Panc1 (cell line): Measurements from ENCODE around the gene MALL. TPM values are rescaled to one million over a fixed set of nuclear protein-coding genes. Genes with fewer than 3 reads are reported as not detected.
A peak's percentile ranks its signal among the peaks of the same experiment; 100 is the strongest.

ENCODE experiments used
- ATAC-seq: fragments of 200-7000 bp; cut with Tn5 transposase; 2 replicates; pipeline ENCODE4 v1.9.1; 2020; ENCODE audit warnings: mild to moderate bottlenecking, moderate library complexity
- BruUV-seq: library from RNA; stranded (reverse); fragments of 400-500 nt; replicated peaks from 2 replicates; lab custom pipeline; 2021; lab: Mats Ljungman, UMichigan
- CTCF ChIA-PET: fragments of 300-600 bp; sonication (Branson Sonifier 250); formaldehyde crosslinking; loops from one replicate; lab custom pipeline; 2022; ENCODE audit warnings: antibody characterized with exemption; lab: Charles Lee
- POLR2A ChIA-PET: fragments of 300-600 bp; sonication (Branson Sonifier 250); formaldehyde crosslinking; loops from one replicate; lab custom pipeline; 2022; ENCODE audit warnings: antibody characterized with exemption; lab: Charles Lee
- DNase-seq: peaks from one replicate; pipeline ENCODE4 v3.0.0-alpha.2; 2010; ENCODE audit warnings: low read depth, low spot score
- H3K27ac ChIP-seq: 2 replicates; pipeline ENCODE4 v1.5.1; 2011; ENCODE audit warnings: mild to moderate bottlenecking, low read length, inconsistent platforms
- H3K27me3 ChIP-seq: fragments of 200-500 bp; sonication (Bioruptor generic); 2 replicates; pipeline ENCODE4 v1.6.0; 2014; ENCODE audit warnings: low read length, inconsistent platforms; ENCODE audit not compliant: control insufficient read depth, insufficient read depth
- H3K36me3 ChIP-seq: fragments of 200-500 bp; sonication (Bioruptor generic); 2 replicates; pipeline ENCODE4 v1.5.1; 2014; ENCODE audit warnings: inconsistent platforms, mild to moderate bottlenecking, low read length, moderate library complexity; ENCODE audit not compliant: control insufficient read depth, insufficient read depth
- H3K4me1 ChIP-seq: 2 replicates; pipeline ENCODE4 v1.5.1; 2011; ENCODE audit warnings: inconsistent platforms, mild to moderate bottlenecking, low read length, moderate library complexity; ENCODE audit not compliant: control insufficient read depth, insufficient read depth
- H3K4me3 ChIP-seq, 2 experiments: 2 replicates each; pipeline ENCODE4 v1.5.1; 2011 to 2012; ENCODE audit warnings: low read depth in 2 of 2, low read length in 2 of 2, mild to moderate bottlenecking in 2 of 2, inconsistent platforms in 1 of 2, moderate library complexity in 1 of 2
- H3K9me3 ChIP-seq: fragments of 200-500 bp; sonication (Bioruptor generic); 2 replicates; pipeline ENCODE4 v1.5.1; 2014; ENCODE audit warnings: low read depth, mild to moderate bottlenecking, inconsistent platforms, low read length, moderate library complexity; ENCODE audit not compliant: control insufficient read depth, insufficient read depth
- POLR2AphosphoS5 ChIP-seq: IDR thresholded peaks from 2 replicates; pipeline ENCODE4 v1.6.1; 2012; ENCODE audit warnings: mild to moderate bottlenecking, low read depth, low read length, moderate library complexity
- REST ChIP-seq, 2 experiments: IDR thresholded peaks; 2 replicates each; pipeline ENCODE4 v1.6.1; 2011 to 2012; ENCODE audit warnings: low read depth in 2 of 2, control low read depth in 1 of 2, low read length in 1 of 2, mild to moderate bottlenecking in 1 of 2, moderate library complexity in 1 of 2; ENCODE audit not compliant: insufficient read depth in 1 of 2
- SIN3A ChIP-seq: IDR thresholded peaks from 2 replicates; pipeline ENCODE4 v1.6.1; 2012; ENCODE audit warnings: low read depth, mild to moderate bottlenecking, low read length, moderate library complexity, borderline replicate concordance; ENCODE audit not compliant: insufficient read depth
- TCF7L2 ChIP-seq: IDR thresholded peaks from 2 replicates; pipeline ENCODE4 v1.6.1; 2011; ENCODE audit warnings: mild to moderate bottlenecking, low read depth, low read length, inconsistent platforms
- in situ Hi-C: cut with HindIII; loops from 2 replicates; pipeline ENCODE4 v1.10.0; 2016; ENCODE audit warnings: low sequenced_read_pairs, low pct_unique_long_range_greater_than_20kb
- intact Hi-C: fragments of 100-400 bp; cut with micrococcal nuclease; formaldehyde crosslinking; loops from one replicate; pipeline ENCODE4 v1.10.0; 2022; ENCODE audit not compliant: unreplicated experiment
- total RNA-seq: library from RNA; stranded (reverse); gene quantifications from one replicate; pipeline ENCODE4 v1.2.1, GENCODE V29; 2021; ENCODE audit not compliant: unreplicated experiment
- TF ChIP-seq, protein P1 (sequence below): fragments of 450-650 bp; IDR thresholded peaks from 2 replicates; pipeline ENCODE4 v1.5.1; 2017; ENCODE audit warnings: mild to moderate bottlenecking

The MALL gene
- total RNA-seq, 1 experiment from 2014 or later, result 159 TPM

DNA sequence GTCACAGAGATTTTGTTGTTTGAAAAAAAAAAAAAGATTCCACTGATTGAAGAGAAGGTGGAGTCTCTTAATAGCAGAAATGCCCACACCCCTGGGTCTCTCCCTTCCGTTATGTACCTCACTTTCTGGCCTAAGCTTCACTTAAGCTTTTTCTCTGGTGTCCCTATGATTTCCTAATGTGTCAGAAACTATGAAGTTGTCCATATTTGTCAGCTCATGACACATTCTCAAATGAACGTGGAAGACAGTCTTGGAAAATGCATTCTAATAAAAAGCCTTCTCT is 5.4 kb upstream of the MALL start:
- no peak for ATAC-seq
- intact Hi-C loops, result no loop called here
- no peak for TF ChIP-seq POLR2AphosphoS5
- TF ChIP-seq TCF7L2, result no peak
- TF ChIP-seq, protein P1, sequence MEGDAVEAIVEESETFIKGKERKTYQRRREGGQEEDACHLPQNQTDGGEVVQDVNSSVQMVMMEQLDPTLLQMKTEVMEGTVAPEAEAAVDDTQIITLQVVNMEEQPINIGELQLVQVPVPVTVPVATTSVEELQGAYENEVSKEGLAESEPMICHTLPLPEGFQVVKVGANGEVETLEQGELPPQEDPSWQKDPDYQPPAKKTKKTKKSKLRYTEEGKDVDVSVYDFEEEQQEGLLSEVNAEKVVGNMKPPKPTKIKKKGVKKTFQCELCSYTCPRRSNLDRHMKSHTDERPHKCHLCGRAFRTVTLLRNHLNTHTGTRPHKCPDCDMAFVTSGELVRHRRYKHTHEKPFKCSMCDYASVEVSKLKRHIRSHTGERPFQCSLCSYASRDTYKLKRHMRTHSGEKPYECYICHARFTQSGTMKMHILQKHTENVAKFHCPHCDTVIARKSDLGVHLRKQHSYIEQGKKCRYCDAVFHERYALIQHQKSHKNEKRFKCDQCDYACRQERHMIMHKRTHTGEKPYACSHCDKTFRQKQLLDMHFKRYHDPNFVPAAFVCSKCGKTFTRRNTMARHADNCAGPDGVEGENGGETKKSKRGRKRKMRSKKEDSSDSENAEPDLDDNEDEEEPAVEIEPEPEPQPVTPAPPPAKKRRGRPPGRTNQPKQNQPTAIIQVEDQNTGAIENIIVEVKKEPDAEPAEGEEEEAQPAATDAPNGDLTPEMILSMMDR, result no peak
- TF ChIP-seq REST (IDR thresholded peaks at IDR 0.05; ENCODE audit: insufficient read depth in 1 of 2, low read depth in 2 of 2, low read length in 1 of 2), result no peak
- no peak for TF ChIP-seq SIN3A

DNA sequence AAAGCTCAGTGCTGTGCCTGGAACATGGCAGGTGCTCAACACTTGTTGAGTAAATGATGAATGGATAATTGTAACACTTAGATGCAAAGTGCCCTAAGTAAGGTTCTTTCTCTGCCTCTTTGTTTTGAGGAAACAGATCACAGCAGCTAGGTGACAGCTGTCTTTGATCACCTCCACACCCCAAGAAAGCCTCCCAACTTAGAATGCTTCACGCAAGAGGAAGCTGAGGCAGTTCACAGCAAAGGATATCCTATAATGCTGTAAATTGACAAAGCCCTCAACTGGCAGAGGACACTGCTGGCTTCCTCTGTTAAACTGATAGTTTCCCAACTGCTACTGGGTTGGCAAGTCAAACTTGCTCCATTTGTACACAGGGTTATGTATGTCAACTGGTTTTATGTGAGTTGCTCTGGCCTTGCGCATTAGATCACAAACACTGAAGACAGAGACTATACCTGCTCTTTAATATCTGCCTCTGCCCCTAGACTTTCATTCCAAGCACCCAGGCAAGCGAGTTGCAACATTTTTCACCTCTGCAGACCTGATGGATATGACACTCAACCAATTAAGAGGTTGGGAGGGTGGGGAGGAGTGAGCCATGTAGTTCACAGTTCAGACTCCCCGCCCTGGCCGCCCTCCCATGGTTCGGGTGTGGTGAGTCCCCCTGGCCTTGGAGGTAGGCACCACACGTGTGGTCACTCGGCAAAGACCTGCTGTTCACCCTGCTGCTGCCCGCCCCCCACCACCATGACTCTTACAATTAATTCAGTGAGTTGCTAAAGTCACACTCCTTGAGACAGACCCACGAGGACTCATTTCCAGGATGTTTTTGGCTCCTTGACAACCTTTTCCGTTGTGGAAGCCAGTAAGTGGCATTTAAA is 4.8 kb upstream of the MALL start:
- H3K36me3 ChIP-seq, result no peaks in the 10 kb centered on the region; the same call in 1 of the 2 replicates
- peaks cover 14% of the 10 kb centered on the region for H3K4me1 ChIP-seq
- H3K27ac ChIP-seq, result peak overlapping the region; percentile 65; the same call in 1 of the 2 replicates
- no peaks in the 10 kb centered on the region for H3K27me3 ChIP-seq
- CTCF ChIA-PET, result no interaction called here
- no TSS peak for BruUV-seq
- POLR2A ChIA-PET, result no interaction called here
- ATAC-seq, result no peak
- no peaks in the 10 kb centered on the region for H3K9me3 ChIP-seq
- no peak for DNase-seq
- intact Hi-C loops (no loop called here), in situ Hi-C loops (no loop called here)
- TF ChIP-seq SIN3A, result no peak
- TF ChIP-seq, protein P1, result no peak
- no peak overlapping the region for H3K4me3 ChIP-seq

More for the DNA sequence above, 5.4 kb upstream of the MALL start:
- Histone ChIP-seq H3K36me3 (no peaks in the 10 kb centered on the region), H3K4me1 (peaks cover 12% of the 10 kb centered on the region), H3K9me3 (no peaks in the 10 kb centered on the region), H3K27me3 (no peaks in the 10 kb centered on the region), H3K4me3 (no peak overlapping the region), H3K27ac (peak overlapping the region; percentile 18; the same call in 1 of the 2 replicates)
- BruUV-seq, result no TSS peak
- in situ Hi-C loops, result no loop called here
- DNase-seq, result no peak
- ChIA-PET POLR2A (no interaction called here), CTCF (no interaction called here)
